Left lung (tissue), 10 donors: ENCODE measurements around the gene GPANK1. TPM values are rescaled to one million over a fixed set of nuclear protein-coding genes. Genes with fewer than 3 reads are reported as not detected.

Experiments
- ATAC-seq: fragments of 200-7000 bp; cut with Tn5 transposase; one replicate; pipeline ENCODE4 v1.9.1; 2020; ENCODE audit warnings: moderate library complexity
- DNase-seq, 4 donors: peaks; one replicate each; pipeline ENCODE4 v3.0.0-alpha.2; 2013 to 2020
- H3K27ac ChIP-seq, 2 donors: fragments of 200-600 bp; sonication (generic) in 1 of 2; one replicate each; pipeline versions ENCODE4 v1.5.0 to v1.8.0; 2020 to 2021
- H3K27me3 ChIP-seq, 2 donors: fragments of 200-600 bp; sonication (generic) in 1 of 2; one replicate each; pipeline versions ENCODE4 v1.5.0 to v1.8.0; 2020 to 2021
- H3K36me3 ChIP-seq, 2 donors: fragments of 200-600 bp; sonication (generic) in 1 of 2; one replicate each; pipeline versions ENCODE4 v1.5.0 to v1.8.0; 2020 to 2021
- H3K4me1 ChIP-seq, 2 donors: fragments of 200-600 bp; one replicate each; pipeline ENCODE4 v1.8.0; 2021
- H3K4me3 ChIP-seq, 2 donors: fragments of 200-600 bp; sonication (generic) in 1 of 2; one replicate each; pipeline versions ENCODE4 v1.5.0 to v1.8.0; 2020 to 2021; ENCODE audit warnings: mild to moderate bottlenecking in 1 of 2
- H3K9me3 ChIP-seq, 2 donors: fragments of 200-600 bp; sonication (generic) in 1 of 2; one replicate each; pipeline versions ENCODE4 v1.5.0 to v1.8.0; 2020 to 2021
- intact Hi-C, 2 donors: fragments of 100-400 bp; cut with DNase I; formaldehyde crosslinking; loops; one replicate each; pipeline versions ENCODE4 v1.11.2 to v1.14.2; 2022
- polyA plus RNA-seq, 6 donors: library from polyadenylated mRNA; unstranded; fragments of 120-200 nt; gene quantifications; one replicate each; pipeline ENCODE4 v1.2.1, GENCODE V29; 2013; ENCODE audit not compliant: insufficient read length in 6 of 6
- total RNA-seq, 2 donors: library from RNA; stranded (reverse); fragmentation: NEBNext Ultra II Directional; extraction: Animal tissue kit (Norgen Biotek cat#: 25700); gene quantifications; one replicate each; pipeline ENCODE4 v1.2.1, GENCODE V29; 2021
- TF ChIP-seq, protein P1 (sequence below), 2 donors: fragments of 200-600 bp; sonication (generic) in 1 of 2; IDR thresholded peaks; one replicate each; pipeline versions ENCODE4 v1.5.0 to v1.8.0; 2021; ENCODE audit warnings: antibody characterized with exemption in 2 of 2
- donor health status: DM: no; HTN: yes; CAD: no.
- donor health status: DM: no; HTN: no; CAD: no.

Gene GPANK1
- total and polyA plus RNA-seq, 8 donors = 10.3 to 22.8 (median 21.6) TPM

- TF ChIP-seq, protein P1, sequence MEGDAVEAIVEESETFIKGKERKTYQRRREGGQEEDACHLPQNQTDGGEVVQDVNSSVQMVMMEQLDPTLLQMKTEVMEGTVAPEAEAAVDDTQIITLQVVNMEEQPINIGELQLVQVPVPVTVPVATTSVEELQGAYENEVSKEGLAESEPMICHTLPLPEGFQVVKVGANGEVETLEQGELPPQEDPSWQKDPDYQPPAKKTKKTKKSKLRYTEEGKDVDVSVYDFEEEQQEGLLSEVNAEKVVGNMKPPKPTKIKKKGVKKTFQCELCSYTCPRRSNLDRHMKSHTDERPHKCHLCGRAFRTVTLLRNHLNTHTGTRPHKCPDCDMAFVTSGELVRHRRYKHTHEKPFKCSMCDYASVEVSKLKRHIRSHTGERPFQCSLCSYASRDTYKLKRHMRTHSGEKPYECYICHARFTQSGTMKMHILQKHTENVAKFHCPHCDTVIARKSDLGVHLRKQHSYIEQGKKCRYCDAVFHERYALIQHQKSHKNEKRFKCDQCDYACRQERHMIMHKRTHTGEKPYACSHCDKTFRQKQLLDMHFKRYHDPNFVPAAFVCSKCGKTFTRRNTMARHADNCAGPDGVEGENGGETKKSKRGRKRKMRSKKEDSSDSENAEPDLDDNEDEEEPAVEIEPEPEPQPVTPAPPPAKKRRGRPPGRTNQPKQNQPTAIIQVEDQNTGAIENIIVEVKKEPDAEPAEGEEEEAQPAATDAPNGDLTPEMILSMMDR (IDR thresholded peaks at IDR 0.05) = no peak
- Histone ChIP-seq H3K27ac (no peak overlapping the region), H3K4me3 (no peak overlapping the region), H3K27me3 (no peaks in the 10 kb centered on the region), H3K4me1 (no peaks in the 10 kb centered on the region), H3K36me3 (peaks cover 0 to 100% of the 10 kb centered on the region in 2 donors), H3K9me3 (no peaks in the 10 kb centered on the region)
- ATAC-seq (no peak), DNase-seq (no peak)
- intact Hi-C loops = no loop called here
Measured at GRCh38 chr6:31639449-31639861, 25.3 kb downstream of the GPANK1 start.

DNA sequence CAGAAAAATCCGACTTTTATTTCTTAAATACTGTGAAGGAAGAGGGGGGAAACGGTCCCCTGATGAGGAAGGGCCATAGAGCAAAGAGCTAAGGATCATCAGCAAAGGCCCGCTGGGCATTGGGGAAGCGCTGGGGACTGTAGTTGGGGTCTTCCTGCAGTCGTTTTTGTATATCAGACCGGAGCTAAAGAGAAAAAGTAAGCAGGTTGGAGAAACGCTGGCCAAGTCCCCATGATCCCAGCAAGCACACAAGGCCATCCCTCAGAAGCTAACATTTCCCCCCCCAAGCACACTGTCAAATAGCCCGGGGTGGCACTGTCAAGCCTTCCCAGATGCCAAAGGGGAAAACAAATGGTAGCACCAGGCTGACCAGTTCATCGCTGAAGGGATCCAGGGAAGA lies 25.8 kb downstream of the GPANK1 start:
- Histone ChIP-seq H3K27ac (no peak overlapping the region), H3K27me3 (no peaks in the 10 kb centered on the region), H3K4me1 (no peaks in the 10 kb centered on the region), H3K36me3 (peaks cover 0 to 100% of the 10 kb centered on the region in 2 donors), H3K4me3 (no peak overlapping the region), H3K9me3 (no peaks in the 10 kb centered on the region)
- ATAC-seq = no peak
- DNase-seq = no peak
- TF ChIP-seq, protein P1 (IDR thresholded peaks at IDR 0.05) = no peak
- intact Hi-C loops = no loop called here

GRCh38 chr6:31636698-31637596 lies 27.9 kb downstream of the GPANK1 start:
- no peaks in the 10 kb centered on the region for H3K9me3 ChIP-seq
- intact Hi-C loops = no loop called here
- DNase-seq = no peak
- no peaks in the 10 kb centered on the region for H3K27me3 ChIP-seq
- TF ChIP-seq, protein P1 (IDR thresholded peaks at IDR 0.05) = no peak
- no peaks in the 10 kb centered on the region for H3K4me1 ChIP-seq
- H3K36me3 ChIP-seq = peaks cover 0 to 100% of the 10 kb centered on the region in 2 donors
- H3K4me3 ChIP-seq = no peak overlapping the region
- ATAC-seq = no peak
- no peak overlapping the region for H3K27ac ChIP-seq

- H3K4me3 ChIP-seq = no peak overlapping the region
- peaks cover 0 to 100% of the 10 kb centered on the region in 2 donors for H3K36me3 ChIP-seq
- no peaks in the 10 kb centered on the region for H3K27me3 ChIP-seq
- H3K9me3 ChIP-seq = no peaks in the 10 kb centered on the region
- H3K4me1 ChIP-seq = no peaks in the 10 kb centered on the region
- ATAC-seq (no peak), DNase-seq (no peak)
- intact Hi-C loops = no loop called here
- H3K27ac ChIP-seq = no peak overlapping the region
- TF ChIP-seq, protein P1 (IDR thresholded peaks at IDR 0.05) = no peak
Measured at GRCh38 chr6:31634969-31635575, 29.7 kb downstream of the GPANK1 start.

DNA sequence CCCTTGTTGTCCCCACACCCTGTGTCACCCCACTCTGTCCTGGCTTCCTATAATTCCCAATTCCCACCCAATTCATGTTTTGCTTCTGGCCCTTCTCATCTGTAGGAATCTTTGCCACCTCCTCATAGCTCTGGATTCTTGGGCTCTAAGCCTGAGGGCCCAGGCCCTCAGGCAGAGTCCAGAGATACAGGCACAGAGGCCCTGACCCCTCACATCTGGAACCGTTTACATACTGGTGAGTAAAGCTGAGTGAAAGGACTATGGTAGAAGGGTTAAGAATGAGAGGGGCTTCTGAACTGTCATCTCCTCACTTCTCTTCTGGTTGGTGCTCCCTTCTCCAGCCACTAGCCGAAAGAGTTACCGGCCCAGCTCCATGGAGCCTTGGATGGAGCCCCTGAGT lies 30.7 kb downstream of the GPANK1 start:
- Histone ChIP-seq H3K4me3 (no peak overlapping the region), H3K36me3 (peaks cover 6 to 100% of the 10 kb centered on the region in 2 donors), H3K9me3 (no peaks in the 10 kb centered on the region), H3K27ac (no peak overlapping the region), H3K4me1 (no peaks in the 10 kb centered on the region), H3K27me3 (no peaks in the 10 kb centered on the region)
- DNase-seq (no peak), ATAC-seq (no peak)
- intact Hi-C loops = no loop called here
- TF ChIP-seq, protein P1 (IDR thresholded peaks at IDR 0.05) = no peak
